Myocyte (in vitro differentiated cells): ENCODE data around the gene LRFN3. TPM values are rescaled to one million over a fixed set of nuclear protein-coding genes. Genes with fewer than 3 reads are reported as not detected.
"Not testable (repeated sequence)": the region's sequence is repeated elsewhere in the genome, so short reads cannot be mapped to it uniquely, and the experiment has no call there.

Source experiments
- DNase-seq: peaks from one replicate; pipeline ENCODE4 v3.0.0-alpha.2; 2012; ENCODE audit warnings: low read depth
- total RNA-seq: library from RNA; depleted of rRNA; stranded (reverse); fragments of >200 nt; gene quantifications from 2 replicates; pipeline ENCODE4 v1.2.3, GENCODE V29; 2014

Gene LRFN3
- total RNA-seq, 1 donor from 2014 or later: 5.3 TPM

DNA sequence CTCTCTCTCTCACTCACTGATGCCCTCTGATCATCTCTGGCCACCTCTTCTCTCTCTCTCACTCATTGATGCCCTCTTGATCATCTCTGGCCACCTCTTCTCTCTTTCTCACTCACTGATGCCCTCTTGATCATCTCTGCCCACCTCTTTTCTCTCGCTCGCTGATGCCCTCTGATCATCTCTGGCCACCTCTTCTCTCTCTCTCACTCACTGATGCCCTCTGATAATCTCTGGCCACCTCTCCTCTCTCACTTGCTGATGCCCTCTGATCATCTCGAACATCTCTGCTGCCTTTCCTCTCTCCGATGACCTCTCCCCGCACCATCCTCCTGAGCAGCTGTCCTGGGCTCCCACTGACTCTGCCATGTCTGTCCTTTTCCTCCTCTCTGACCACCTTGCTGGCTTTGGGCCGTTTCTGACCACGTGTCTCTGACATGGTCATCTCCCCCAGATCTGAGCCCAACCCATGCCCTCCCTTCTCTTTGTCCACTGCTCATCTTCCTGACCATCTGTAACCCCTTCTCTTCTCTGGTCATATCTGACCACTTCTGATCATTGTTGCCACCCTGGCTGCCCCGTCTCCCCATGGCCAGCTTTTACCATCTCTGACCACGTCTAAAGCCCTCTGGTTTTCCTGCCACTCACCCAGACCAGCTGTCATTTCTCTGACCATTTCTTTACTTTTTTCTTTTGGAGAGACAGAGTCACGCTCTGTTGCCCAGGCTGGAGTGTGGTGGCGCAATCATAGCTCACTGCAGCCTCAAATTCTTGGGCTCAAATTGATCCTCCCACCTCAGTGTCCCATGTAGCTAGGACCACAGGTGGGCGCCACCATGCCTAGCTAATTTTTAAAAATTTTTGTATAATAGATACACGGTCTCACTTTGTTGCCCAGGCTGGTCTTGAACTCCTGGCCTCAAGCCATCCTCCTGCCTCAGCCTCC lies 2.4 kb downstream of the LRFN3 start:
- no peak for DNase-seq

DNA sequence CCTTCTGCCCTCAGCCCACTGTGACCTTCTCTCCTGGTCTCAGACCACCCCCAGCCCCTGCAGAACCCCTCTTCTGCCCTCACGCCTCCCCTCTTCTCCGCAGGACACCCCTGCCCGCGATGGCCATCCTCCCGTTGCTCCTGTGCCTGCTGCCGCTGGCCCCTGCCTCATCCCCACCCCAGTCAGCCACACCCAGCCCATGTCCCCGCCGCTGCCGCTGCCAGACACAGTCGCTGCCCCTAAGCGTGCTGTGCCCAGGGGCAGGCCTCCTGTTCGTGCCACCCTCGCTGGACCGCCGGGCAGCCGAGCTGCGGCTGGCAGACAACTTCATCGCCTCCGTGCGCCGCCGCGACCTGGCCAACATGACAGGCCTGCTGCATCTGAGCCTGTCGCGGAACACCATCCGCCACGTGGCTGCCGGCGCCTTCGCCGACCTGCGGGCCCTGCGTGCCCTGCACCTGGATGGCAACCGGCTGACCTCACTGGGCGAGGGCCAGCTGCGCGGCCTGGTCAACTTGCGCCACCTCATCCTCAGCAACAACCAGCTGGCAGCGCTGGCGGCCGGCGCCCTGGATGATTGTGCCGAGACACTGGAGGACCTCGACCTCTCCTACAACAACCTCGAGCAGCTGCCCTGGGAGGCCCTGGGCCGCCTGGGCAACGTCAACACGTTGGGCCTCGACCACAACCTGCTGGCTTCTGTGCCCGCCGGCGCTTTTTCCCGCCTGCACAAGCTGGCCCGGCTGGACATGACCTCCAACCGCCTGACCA lies 3.3 kb downstream of the LRFN3 start:
- DNase-seq: no peak

DNA sequence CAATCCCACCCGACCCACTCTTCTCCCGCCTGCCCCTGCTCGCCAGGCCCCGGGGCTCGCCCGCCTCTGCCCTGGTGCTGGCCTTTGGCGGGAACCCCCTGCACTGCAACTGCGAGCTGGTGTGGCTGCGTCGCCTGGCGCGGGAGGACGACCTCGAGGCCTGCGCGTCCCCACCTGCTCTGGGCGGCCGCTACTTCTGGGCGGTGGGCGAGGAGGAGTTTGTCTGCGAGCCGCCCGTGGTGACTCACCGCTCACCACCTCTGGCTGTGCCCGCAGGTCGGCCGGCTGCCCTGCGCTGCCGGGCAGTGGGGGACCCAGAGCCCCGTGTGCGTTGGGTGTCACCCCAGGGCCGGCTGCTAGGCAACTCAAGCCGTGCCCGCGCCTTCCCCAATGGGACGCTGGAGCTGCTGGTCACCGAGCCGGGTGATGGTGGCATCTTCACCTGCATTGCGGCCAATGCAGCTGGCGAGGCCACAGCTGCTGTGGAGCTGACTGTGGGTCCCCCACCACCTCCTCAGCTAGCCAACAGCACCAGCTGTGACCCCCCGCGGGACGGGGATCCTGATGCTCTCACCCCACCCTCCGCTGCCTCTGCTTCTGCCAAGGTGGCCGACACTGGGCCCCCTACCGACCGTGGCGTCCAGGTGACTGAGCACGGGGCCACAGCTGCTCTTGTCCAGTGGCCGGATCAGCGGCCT lies 4.1 kb downstream of the LRFN3 start:
- no peak for DNase-seq

DNA sequence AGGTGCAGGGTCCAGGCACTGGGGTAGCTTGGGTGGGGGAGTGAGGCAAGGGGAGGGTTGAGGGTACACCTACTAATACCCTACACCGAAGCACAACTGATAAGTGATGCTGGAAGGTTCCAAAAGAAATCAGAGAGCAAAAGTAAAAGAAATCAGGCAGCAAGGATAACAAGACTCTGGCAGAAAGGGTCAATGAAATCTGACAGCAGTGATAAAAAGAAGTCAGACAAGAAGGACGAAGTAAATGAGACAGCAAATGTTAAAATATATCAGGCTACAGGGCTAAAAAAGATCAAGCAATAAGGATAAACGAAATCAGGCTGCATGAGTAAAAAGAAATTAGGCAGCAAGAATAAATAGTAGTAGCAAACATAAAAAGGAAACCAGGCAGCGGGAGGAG lies 4.7 kb downstream of the LRFN3 start:
- no peak for DNase-seq

DNA sequence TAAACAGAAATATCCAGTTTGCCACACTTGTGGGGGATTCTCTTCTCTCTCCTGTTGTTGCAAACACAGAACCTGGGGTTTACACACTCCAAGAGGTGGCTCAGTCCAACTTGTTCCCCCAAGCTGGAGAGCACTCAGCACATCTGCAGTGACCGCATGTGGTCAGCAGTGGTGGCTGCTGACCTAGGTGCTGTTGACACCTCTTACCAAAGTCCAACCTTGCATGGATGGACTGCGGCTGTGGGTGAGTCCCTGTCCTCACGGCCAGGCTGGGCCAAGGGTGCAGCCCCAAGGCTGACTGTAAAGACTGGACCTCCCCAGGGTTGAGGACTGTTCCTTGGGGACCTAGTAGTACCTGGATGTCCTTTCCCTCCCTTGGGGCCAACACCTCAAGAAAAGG lies 6.1 kb downstream of the LRFN3 start:
- no peak for DNase-seq

DNA sequence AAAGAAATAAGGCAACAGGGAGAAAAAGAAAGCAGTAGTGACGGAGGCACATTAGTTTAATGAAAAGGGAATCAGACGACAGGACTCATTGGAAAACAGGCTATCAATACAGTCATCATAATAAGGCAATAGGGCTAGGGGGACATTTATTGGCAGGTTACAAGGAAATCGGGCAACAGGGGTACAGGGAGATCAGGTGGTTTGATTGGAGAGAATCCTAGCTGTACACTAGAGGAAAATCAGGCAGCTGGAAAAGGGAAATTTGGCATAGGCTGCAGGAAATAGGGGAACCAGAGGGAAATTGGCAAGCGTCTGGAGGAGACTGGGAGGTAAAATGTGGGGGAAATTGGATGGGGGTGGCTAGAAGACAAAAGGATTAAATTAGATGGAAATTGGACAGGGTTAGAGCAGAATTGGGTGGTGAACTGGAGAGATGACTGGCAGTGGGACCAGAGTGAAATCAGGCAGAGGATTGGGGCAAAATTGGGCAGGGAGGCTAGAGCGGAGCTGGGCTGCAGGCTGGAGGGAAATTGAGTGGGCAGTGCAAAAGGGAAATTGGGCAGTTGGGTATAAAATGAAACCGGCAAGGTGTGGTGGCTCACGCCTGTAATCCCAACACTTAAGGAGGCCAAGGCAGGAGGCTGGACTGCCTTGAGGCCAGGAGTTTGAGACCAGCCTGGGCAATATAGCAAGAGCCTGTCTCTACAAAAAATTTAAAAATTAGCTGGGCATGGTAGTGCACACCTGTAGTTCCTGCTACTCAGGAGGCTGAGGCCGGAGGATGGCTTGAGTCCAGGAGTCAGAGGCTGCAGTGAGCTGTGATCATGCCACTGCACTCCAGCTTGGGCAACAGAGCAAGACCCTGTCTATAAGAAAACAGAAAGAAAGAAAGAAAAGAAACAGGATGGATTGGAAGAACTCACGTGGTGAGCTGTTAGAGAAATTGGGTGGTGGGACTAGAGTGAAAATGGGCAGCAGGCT lies 7.4 kb downstream of the LRFN3 start:
- DNase-seq: no peak

DNA sequence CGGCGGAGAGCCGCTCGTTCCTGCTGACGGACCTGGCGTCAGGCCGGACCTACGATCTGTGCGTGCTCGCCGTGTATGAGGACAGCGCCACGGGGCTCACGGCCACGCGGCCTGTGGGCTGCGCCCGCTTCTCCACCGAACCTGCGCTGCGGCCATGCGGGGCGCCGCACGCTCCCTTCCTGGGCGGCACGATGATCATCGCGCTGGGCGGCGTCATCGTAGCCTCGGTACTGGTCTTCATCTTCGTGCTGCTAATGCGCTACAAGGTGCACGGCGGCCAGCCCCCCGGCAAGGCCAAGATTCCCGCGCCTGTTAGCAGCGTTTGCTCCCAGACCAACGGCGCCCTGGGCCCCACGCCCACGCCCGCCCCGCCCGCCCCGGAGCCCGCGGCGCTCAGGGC lies 8.4 kb downstream of the LRFN3 start:
- DNase-seq: no peak

DNA sequence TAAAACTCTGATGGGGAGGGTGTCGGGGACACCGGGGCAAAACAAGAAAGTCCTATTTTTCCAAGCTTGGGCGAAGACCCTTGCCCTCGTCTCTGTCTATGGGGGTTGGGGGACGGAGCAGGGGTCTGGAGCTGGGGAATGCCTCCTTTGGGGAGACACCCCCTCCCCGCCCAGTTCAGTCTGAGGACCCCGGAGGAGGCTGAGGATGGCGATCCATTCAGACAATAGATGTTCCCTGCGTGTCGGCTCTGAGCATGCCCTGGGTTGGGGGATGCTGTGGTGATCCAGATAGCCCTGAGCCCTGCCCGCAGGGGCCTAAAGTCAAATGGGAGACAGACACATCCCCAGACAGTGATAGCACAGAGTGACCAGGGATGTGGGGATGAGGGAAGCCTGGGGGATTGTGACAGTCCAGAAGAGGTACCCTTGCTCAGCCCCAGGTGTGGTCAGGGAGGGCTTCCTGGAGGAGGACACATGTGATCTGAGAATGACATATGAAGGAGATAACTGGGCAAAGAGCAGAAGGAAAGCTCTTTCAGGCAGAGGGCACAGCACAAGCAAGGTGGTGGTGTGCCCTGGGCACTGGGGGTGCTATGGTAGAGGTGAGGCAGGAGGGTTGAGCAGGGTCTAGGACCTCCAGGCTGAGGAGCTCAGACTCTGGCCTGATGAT lies 9.1 kb downstream of the LRFN3 start:
- DNase-seq: no peak

DNA sequence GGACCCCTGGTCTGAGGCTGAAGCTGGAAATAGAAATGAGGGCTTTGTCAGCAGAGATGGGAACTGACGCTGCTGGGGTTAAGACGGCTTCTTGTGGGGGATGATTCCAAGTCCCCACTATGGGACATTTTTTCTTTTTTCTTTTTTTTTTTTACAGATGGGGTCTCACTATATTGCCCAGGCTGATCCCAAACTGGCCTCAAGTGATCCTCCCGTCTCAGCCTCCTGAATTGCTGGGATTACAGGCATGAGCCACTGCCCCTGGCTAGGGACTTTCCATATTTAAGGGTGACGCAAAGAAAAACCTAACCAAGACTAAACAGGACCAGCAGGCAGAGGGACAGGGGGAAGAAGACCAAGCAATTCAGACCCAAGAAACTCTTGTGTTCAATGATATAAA lies 10.0 kb downstream of the LRFN3 start:
- DNase-seq: no peak

DNA sequence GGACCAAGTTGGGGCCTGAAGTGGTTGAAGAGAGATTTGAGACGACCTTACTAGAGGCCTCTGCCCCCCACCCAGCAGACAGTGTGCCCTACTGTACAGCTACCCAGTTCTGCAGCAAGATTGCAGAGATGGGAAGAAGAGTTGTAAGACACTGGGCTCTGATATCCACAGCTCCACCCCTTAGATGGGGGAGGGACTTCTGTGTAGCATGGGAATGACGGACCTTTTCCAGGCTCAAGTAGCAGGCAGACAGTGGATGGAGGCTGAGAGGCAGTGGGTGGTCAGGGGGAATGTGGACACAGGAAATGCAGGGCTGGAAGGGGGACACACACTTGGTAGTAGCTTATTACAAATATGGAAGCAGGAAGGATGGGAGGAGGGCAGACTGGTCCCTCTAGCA lies 13.0 kb downstream of the LRFN3 start:
- no peak for DNase-seq

DNA sequence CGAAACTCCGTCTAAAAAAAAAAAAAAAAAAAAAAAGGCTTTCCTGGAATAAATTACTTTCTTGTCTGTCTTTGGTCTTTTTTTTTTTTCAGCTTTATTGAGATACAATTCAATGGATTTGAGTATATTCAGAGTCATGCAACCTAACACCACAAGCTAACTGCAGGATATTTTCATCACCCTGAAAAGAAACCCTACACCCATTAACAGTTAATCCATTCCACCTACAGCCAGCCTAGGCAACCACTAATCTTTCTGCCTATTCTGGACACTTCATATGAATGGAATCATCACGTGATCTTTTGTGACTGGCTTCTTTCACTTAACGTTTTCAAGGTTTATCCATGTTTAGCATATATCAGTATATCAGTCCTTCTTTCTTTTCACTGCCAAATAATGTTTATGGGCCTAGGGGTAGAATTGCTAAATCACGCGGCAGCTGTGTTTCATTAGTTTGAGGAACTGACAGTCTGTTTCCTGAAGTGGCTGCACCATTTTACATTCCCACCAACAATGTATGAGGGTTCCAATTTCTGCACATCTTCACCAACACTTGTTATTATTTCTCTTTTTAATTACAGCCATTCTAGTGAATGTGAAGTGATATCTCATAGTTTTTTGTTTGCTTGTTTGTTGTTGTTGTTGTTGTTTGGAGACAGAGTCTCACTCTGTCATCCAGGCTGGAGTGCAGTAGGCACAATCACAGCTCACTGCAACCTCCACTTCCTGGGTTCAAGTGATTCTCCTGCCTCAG lies 19.9 kb downstream of the LRFN3 start:
- no peak for DNase-seq

DNA sequence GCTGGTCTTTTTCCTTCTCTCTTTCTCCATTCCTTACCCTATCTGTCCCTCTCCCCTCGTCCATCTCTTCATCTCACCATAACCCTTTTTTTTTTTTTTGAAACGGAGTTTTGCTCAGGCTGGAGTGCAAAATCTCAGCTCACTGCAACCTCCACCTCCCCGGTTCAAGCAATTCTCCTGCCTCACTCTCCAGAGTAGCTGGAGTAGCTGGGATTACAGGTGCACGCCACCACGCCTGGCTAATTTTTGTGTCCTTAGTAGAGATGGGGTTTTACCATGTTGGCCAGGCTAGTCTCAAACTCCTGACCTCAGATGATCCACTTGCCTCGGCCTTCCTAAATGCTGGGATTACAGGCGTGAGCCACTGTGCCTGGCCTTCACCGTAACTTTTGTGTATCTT lies 21.2 kb downstream of the LRFN3 start:
- DNase-seq: not testable (repeated sequence)

DNA sequence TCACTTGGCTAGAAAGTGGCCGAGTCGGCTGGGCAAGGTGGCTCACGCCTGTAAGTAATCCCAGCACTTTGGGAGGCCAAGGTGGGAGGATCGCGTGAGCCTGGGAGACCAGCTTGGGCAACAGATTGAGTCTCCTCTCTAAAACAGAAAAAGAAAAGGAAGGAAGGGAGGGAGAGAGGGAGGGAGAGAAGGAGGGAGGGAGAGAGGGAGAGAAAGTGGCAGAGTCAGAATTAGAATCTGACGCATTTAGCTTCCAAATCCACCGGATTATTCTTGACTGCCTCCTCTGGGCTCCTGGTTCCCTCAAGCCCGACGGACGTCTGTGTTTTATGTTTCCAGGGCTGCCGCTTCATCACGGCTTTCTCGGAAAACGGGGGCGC lies 22.5 kb downstream of the LRFN3 start:
- no peak for DNase-seq

DNA sequence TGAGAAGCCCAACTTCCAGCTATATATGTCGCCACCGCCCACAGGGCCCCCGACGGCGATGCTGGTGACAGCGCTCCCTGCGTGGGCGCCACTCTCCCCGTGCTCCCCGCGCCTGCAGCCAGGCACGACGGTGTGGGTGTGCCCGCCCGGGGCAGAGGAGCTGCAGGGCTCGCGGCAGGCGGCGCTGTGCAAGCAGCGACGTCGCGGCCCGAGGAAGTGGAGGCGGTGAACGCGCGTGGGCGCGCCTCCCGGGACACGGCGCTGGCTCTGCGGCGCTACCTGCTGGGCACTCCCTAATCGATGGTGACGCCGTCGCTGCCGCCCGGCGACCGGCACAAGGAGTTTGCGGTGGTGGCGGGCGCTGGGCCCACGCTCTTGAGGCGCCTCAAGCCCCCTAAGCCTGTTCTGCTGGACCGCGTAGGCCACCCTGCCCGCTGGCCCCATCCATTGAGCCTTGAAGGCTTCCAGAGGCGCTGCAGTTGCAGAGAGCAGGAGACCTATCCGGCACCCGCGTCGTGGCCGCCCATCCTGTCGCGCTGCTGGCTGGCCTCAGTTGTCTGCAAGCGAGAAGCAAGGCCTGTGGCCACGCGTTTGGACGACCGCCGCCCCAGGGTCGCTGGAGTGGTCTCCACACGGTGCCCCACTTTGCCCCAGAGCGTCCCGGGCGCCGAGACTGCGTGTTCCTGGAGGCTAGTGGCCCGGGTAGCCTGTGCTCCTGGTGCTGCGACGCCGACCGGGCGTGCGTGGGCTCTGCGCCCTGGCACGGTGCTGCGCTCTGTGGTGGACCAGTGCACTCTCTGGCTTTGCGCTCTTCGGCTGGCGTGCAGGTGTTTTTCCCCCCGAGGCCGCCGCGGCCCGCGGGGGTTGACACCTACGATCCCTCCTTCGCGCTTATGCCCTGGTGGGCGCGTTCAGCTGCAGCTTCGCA lies 23.1 kb downstream of the LRFN3 start:
- no peak for DNase-seq

DNA sequence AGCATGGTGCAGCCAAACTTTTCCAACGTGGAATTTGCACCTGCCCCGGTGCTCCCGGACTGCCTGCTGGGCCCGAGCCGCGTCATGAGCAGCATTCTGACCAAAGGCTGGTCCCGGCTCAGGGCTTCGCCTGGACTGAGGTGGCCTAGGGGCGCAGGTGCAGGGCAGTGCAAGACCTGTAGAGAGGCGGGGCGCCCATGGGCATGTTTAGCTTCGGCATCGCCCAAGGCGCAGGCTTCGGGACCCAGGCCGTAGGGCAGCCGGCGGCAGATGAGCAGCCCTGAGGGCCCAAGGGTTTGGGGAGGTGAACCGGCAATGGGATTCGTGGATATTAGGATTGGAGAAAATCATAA lies 23.8 kb downstream of the LRFN3 start:
- no peak for DNase-seq

DNA sequence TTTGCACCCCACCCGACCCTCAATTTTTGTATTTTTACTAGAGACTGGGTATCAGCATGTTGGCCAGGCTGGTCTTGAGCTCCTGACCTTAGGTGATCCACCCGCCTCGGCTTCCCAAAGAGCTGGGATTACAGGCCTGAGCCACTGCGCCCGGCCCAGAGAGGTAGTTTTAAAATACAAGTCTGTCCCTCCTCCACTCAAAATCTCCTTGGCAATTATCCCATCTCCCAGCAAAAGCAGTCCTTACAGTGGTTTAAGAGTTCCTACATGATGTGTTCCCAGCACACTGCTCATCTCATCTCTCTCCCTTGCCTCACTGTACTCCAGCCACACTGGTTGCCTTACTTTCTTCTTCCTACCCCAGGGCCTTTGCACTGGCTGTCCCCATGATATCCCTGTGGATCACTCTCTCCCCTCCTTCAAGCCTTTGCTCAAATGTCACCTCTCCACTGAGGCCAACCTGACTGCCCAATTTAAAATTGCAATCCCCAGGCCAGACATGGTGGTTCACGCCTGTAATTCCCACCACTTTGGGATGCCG lies 24.3 kb downstream of the LRFN3 start:
- no peak for DNase-seq

DNA sequence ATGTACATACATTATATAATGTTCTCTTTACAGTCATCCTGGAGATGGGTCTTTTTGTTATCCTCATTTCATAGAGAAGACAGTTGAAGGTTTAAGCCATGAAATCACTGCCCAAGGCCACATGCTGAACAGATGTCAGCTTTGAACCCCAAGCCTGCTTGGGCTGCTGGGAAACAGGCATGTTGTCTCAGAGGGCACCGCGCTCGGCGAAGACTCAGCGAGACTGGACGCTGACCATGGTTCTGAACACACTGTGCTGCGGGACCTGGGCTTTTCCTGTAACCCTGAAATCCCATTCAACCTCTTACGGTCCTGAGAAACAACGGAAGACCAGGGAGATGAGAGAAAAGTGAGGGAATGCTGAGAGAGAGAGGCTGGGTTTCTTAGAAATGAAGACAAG lies 27.3 kb downstream of the LRFN3 start:
- peak; percentile 74 for DNase-seq

DNA sequence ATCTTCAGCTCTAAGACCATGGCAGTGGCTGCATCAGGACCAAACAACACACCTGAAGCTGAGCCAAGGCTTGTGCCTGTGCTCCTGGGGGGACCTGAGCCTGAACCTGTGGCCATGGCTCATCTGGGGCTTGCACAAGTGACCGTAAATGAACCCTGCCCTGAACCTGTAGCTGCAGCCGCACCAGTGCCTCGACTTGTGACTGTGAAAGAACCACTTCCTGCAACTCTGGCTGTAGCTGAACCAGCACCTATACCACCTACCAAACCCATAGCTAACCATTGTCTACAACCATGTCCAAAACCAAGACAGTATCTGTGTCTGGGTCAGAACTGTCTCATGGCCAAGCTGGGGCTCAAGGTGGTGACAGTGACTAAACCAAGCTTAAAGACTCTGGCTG lies 30.6 kb downstream of the LRFN3 start:
- no peak for DNase-seq
